ACC112 (cell line): ENCODE data around the gene CCDC9B.

Experiments used
- H2AFZ ChIP-seq: fragments of 200-600 bp; sonication (generic); one replicate; pipeline ENCODE4 v1.6.0; 2017; ENCODE audit warnings: antibody characterized with exemption, low read length; ENCODE audit not compliant: unreplicated experiment
- H3K27ac ChIP-seq: fragments of 200-600 bp; sonication (generic); 2 replicates; pipeline ENCODE4 v1.5.1; 2014; ENCODE audit warnings: low read depth, mild to moderate bottlenecking, antibody characterized with exemption, low read length, moderate library complexity
- H3K27me3 ChIP-seq: fragments of 200-600 bp; sonication (generic); 2 replicates; pipeline ENCODE4 v1.6.1; 2014; ENCODE audit warnings: mild to moderate bottlenecking, antibody characterized with exemption, low read length, moderate library complexity, mixed read lengths; ENCODE audit not compliant: insufficient read depth
- H3K36me3 ChIP-seq: fragments of 200-600 bp; sonication (generic); 2 replicates; pipeline ENCODE4 v1.6.1; 2016; ENCODE audit warnings: mild to moderate bottlenecking, antibody characterized with exemption, low read length, moderate library complexity, mixed read lengths; ENCODE audit not compliant: insufficient read depth
- H3K4me1 ChIP-seq: fragments of 200-600 bp; sonication (generic); one replicate; pipeline ENCODE4 v1.6.1; 2016; ENCODE audit warnings: low read length, mixed read lengths; ENCODE audit not compliant: insufficient read depth, unreplicated experiment, control insufficient read depth
- H3K4me3 ChIP-seq: fragments of 200-600 bp; sonication (generic); 2 replicates; pipeline ENCODE4 v1.5.1; 2014; ENCODE audit warnings: mild to moderate bottlenecking, low read depth, low read length
- H3K79me2 ChIP-seq: fragments of 200-600 bp; sonication (generic); one replicate; pipeline ENCODE4 v1.6.0; 2016; ENCODE audit warnings: low read length; ENCODE audit not compliant: control insufficient read depth, unreplicated experiment, insufficient read depth

The CCDC9B gene

DNA sequence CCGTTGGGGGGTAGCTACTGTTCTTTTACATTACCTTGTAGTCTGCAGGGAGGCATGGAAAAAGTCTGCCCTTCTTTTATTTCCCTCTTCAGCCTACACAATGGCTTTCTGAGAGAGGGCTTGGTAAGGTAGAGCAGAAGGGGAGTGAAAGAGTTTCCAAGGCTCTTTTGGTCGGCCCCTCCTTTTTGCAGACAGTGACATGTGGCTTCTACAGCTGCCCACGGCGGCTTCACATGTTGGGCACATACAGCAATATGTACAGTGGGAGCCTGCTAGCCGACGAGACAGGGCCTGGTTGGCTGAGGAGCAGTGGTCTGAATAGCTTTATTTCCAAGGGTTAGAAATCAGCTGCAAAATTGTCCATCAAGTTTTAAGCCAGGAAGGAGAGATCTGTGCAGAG lies 13.3 kb downstream of the CCDC9B start:
- H3K4me1 ChIP-seq = peaks cover 45% of the 10 kb centered on the region
- no peak overlapping the region for H3K4me3 ChIP-seq
- H2AFZ ChIP-seq = no peak overlapping the region
- H3K27me3 ChIP-seq = no peaks in the 10 kb centered on the region
- peaks cover 21% of the 10 kb centered on the region for H3K79me2 ChIP-seq
- 0 out of 2 replicates have a peak, but pooled peaks cover 6% of the 10 kb centered on the region for H3K36me3 ChIP-seq
- H3K27ac ChIP-seq = 0 out of 2 replicates have a peak overlapping the region, but pooled peaks have one; percentile 3

DNA sequence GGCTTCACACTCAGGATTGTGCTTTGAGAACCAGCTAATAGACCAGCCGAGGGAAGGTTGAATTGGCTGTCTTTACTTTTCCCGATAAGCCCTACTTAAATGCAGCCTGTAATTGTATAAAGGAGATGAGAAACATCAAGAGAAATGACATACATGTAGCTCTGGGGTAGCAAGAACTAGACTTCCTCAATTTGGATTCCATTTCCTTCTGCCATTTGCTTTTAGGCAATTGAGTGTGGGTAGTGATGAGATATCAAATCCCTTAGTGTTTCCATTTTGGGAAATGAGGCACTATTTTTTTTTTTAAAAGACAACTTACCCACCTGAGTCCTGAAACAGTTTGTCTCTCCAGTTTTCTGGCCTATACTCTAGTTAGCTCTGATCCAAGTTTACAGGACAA lies 15.0 kb downstream of the CCDC9B start:
- H3K79me2 ChIP-seq = peaks cover 21% of the 10 kb centered on the region
- H3K27me3 ChIP-seq = no peaks in the 10 kb centered on the region
- 0 out of 2 replicates have a peak, but pooled peaks cover 6% of the 10 kb centered on the region for H3K36me3 ChIP-seq
- H3K4me1 ChIP-seq = peaks cover 45% of the 10 kb centered on the region
- H3K27ac ChIP-seq = no peak overlapping the region
- no peak overlapping the region for H2AFZ ChIP-seq
- H3K4me3 ChIP-seq = peak overlapping the region; percentile 88

DNA sequence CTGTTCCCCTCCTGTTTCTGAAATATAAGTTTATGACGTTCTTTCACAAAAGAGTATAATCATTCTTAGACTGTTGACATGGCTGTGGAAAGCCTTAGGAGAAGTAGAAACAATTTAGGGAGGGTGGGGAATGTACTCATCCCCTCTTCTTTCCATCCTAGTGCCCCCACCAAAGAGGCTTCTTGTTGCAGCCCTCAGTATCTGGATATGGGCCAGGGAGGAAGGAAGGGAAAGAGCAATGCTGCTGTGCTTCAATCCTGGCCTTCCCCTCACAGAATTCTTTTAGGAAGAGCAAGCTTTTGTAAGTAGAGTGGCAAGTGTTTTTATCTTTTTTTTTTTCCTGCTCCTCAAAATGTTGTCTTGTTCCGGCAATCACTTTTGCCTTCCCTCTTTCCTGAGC lies 15.6 kb downstream of the CCDC9B start:
- 0 out of 2 replicates have a peak, but pooled peaks cover 6% of the 10 kb centered on the region for H3K36me3 ChIP-seq
- peak overlapping the region; percentile 88 for H3K4me3 ChIP-seq
- peaks cover 45% of the 10 kb centered on the region for H3K4me1 ChIP-seq
- H2AFZ ChIP-seq = no peak overlapping the region
- no peak overlapping the region for H3K27ac ChIP-seq
- no peaks in the 10 kb centered on the region for H3K27me3 ChIP-seq
- peaks cover 21% of the 10 kb centered on the region for H3K79me2 ChIP-seq

DNA sequence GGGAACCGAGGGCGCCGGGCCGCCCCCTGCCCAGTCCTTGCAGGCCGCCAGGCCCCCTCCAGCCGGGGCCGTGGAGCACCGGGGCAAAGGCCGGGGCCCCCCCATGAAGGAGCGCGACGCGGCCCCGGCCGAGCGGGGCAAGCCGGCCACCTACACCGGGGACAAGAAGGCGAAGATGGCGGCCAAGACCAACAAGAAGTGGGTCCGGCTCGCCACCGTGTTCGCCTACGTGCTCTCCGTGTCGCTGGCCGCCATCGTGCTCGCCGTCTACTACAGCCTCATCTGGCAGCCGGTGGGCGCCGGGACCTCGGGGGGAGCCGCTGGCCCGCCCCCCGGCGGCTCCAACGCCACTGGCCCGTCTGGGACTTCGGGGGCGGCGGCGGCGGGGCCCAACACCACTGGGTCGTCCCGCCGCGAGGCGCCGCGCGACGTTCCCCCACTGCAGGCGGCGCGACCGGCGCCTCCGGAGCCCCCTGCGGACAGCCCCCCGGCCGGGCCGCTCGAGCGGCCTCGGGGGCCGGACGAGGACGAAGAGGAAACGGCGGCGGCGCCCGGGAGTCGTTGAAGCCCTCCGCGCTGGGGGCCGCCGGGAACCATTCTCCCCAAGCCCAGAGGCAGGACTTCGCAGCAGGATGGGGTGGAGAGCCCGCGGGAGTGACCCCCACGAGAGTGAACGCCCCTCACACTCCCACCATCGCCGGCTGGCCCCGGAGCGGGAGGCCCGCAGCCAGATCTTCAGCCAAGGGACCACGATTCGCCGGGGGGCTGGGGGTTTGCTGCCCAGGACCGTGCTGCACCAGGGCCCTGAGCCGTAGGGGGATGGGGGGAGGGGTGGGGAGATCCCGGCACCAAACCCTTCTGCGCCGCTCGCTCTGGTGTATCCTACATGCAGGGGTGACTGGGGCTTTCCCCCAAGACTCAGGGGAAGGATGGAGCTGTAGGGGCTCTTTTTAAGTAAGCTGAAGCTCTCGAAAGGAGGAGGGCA lies 16.5 kb downstream of the CCDC9B start:
- Histone ChIP-seq H3K4me3 (peak overlapping the region; percentile 88), H3K4me1 (peaks cover 40% of the 10 kb centered on the region), H3K79me2 (peaks cover 21% of the 10 kb centered on the region), H3K27ac (no peak overlapping the region), H3K36me3 (0 out of 2 replicates have a peak, but pooled peaks cover 6% of the 10 kb centered on the region), H3K27me3 (no peaks in the 10 kb centered on the region), H2AFZ (peak overlapping the region; percentile 82)

DNA sequence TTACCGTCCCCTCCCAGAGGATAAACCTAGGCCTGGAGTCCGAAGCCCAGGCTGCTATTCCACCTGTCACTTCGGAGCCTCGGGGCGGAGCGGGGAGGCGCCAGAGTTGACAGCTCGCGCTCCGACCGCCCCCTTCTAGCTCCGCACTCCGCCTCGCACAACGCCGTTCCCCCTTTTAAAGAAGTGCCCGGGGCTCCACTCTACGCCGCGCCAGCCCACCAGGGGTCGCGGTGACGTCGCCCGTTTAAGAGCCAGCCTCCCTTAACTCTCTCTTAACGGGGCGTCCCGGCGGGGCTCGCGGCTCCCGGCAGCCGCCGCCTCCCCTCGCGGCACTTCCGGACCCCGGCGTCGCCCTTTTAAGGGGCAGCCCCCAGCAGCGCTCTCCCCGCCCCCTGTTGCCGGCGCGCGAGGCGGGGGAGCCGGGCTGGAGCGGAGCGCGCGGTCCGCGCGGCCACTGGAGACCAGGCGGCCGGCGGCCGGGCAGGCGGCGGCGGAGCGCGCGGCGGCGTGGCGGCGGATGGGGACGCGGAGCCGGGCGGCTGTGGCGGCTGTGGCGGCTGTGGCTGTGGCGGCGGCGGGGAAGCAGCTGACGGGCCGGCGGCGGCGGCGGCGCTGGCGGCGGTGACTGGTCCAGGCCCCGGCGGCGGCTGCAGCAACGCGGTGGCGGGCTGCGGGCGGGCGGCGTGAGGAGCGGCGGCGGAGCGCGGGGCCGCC lies 17.3 kb downstream of the CCDC9B start, which contains the start of gene INAFM2:
INAFM2 (plus strand) TSS at position 454 of the 714 bp plus-strand sequence. CDS start 364 bp downstream, outside the sequence.
- Histone ChIP-seq H3K36me3 (0 out of 2 replicates have a peak, but pooled peaks cover 6% of the 10 kb centered on the region), H3K4me3 (peak within 1 kb of the TSS; percentile 88), H2AFZ (peak within 1 kb of the TSS; percentile 82), H3K27me3 (no peaks in the 10 kb centered on the region), H3K4me1 (peaks cover 34% of the 10 kb centered on the region), H3K79me2 (peaks cover 21% of the 10 kb centered on the region), H3K27ac (no peak within 1 kb of the TSS)

DNA sequence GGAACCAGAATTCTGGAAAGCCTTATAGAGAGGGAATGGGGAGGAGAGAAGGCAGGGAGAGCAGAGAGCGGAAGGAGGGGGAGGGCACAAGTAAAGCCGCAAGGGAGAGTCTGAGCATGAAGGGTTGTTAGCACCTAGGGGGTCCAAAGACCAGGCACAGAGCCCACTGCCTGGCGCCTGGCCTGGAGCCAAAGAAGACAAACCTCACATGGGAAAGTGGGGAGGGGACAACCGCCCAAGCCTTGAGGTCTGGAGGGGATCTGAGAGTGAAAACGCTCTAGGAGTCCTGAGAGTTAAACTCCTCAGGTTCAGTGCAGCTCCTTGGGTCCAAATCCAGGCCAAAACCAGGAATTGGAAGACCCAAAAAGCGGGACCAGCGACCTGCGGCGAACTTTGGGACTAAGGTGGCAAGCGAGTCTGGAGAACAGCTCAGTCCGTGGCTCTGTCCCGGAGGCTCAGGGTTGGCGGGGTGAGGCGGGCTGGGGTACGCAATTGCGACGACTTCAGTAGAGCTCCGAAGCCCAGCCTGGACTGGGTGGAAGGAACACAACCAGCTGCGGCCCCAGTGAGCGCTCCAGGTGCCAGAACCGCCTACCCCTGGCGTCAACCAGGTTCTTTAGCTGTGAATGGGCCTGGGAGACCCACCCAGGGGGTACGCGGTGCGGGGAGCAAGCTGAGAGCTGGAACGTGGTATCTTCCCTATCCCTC lies 18.1 kb downstream of the CCDC9B start:
- H3K27me3 ChIP-seq = no peaks in the 10 kb centered on the region
- H3K4me3 ChIP-seq = peak overlapping the region; percentile 70
- no peak overlapping the region for H2AFZ ChIP-seq
- 0 out of 2 replicates have a peak, but pooled peaks cover 6% of the 10 kb centered on the region for H3K36me3 ChIP-seq
- H3K4me1 ChIP-seq = peaks cover 27% of the 10 kb centered on the region
- H3K79me2 ChIP-seq = peaks cover 21% of the 10 kb centered on the region
- H3K27ac ChIP-seq = no peak overlapping the region

DNA sequence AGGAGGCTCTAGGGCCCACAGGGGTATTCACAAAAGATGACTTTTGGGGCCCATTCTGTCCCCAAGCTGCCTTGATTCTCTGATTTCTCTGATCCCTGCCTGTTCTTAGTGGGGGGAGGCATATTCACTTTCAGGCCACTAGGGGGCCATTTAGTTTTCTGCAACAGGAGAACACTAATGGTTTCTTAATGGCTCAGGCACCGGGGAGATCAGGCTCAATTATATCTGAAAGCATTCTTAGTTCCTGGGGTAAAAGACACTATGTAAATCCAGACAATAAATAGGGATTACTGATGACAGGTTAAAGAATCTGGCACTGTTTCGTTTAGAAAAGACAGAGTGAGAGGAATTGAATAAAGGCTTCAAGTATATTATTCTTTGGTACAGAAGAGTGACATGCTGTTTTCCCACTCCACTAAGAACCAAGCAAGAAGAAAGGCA lies 19.8 kb downstream of the CCDC9B start:
- Histone ChIP-seq H3K4me1 (peaks cover 18% of the 10 kb centered on the region), H3K79me2 (peaks cover 21% of the 10 kb centered on the region), H3K27me3 (no peaks in the 10 kb centered on the region), H2AFZ (no peak overlapping the region), H3K36me3 (no peaks in the 10 kb centered on the region), H3K4me3 (no peak overlapping the region), H3K27ac (no peak overlapping the region)

DNA sequence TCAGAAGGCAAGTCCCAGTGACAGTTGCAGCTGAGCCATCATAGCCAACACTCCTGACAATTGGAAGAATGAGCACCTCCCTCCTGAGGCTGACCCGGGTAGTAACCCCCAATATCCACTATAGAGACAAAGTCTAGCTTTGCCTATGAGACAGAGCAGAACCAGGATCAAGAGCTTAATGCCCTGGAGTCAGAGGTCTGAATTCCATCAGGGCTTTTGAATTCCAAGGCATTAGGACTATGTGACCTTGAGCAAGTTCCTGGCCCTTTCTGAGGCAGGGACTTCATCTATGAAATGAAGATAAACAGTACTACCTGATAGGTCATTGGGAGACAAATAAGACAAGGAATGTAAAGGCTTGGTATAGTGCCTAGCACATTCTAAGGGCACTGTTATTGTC lies 20.3 kb downstream of the CCDC9B start:
- Histone ChIP-seq H3K36me3 (no peaks in the 10 kb centered on the region), H3K27ac (no peak overlapping the region), H3K4me3 (no peak overlapping the region), H3K79me2 (peaks cover 16% of the 10 kb centered on the region), H3K27me3 (no peaks in the 10 kb centered on the region), H3K4me1 (peaks cover 14% of the 10 kb centered on the region), H2AFZ (no peak overlapping the region)

DNA sequence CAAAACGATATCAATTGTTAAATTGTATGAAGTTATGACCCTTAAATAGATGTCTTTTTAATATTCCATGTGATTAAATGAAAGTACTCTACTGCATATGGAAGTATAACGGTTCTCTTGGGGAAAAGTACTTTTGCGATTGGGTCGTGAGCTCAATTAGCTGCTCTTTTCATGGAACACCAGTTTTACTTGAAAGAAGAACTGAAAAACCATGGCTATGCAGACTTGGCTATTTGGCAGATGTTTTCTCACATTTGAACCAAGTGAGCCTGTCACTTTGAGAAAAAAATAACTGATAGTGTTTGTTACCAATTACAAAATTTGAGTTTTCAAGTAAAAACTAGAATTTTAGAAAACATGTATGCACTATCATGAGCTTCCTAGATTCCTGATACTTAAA lies 23.2 kb downstream of the CCDC9B start:
- Histone ChIP-seq H2AFZ (no peak overlapping the region), H3K36me3 (no peaks in the 10 kb centered on the region), H3K27me3 (no peaks in the 10 kb centered on the region), H3K4me3 (no peak overlapping the region), H3K27ac (no peak overlapping the region), H3K4me1 (peaks cover 23% of the 10 kb centered on the region), H3K79me2 (no peaks in the 10 kb centered on the region)

DNA sequence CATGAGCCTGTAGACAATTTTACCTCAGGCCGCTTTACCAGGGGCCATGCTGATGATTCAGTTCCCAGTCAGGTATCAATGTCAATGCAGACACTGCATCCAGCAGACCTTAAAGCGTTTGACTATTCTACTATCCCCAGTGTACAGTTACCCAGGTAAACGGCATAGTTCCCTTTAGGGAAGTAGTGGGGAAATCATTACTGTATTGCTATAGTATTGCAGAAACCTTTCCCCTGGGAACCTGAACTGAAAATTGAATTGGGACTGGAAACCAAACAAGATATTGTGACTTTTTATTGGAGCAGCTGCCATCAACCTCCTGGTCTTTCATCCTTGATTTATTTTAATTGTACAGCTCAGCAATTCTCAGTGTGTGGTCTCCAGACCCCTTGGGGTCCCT lies 23.8 kb downstream of the CCDC9B start:
- H3K79me2 ChIP-seq = no peaks in the 10 kb centered on the region
- no peak overlapping the region for H3K27ac ChIP-seq
- H3K4me3 ChIP-seq = no peak overlapping the region
- peaks cover 22% of the 10 kb centered on the region for H3K4me1 ChIP-seq
- no peak overlapping the region for H2AFZ ChIP-seq
- no peaks in the 10 kb centered on the region for H3K27me3 ChIP-seq
- no peaks in the 10 kb centered on the region for H3K36me3 ChIP-seq
